Heart left ventricle (tissue), 13 donors: Measurements from ENCODE around the gene BATF.

ENCODE experiments used
- CTCF ChIP-seq, 12 donors: fragments of 200-600 bp; sonication (generic) in 4 of 12; IDR thresholded peaks; one replicate each; pipeline versions ENCODE4 v1.5.0 to v1.8.0; 2018 to 2022; ENCODE audit warnings: antibody characterized with exemption in 12 of 12, mild to moderate bottlenecking in 5 of 12
- POLR2A ChIP-seq, 2 donors: fragments of 450-650 bp; IDR thresholded peaks; one replicate each; pipeline ENCODE4 v1.6.1; 2017; ENCODE audit warnings: antibody characterized with exemption in 2 of 2, mild to moderate bottlenecking in 2 of 2, moderate library complexity in 2 of 2
- donor health status: ischemic (EF 13 %, LVEDD 7.1; RV severe dilation, severe dysfunction).
- donor health status: DM: no; HTN: yes; CAD: no.
- donor health status: DM: no; HTN: no; CAD: no.
- donor health status: ischemic (EF 25% LVEDD 6.9; RV normal size, moderate dysfunction).
- donor health status: ischemic (EF 25% LVEDD 5.7; RV mildly dilated, moderate dysfunction).
- donor health status: ischemic (EF 35%, LVEDD 5.7; RV mildly dilated, moderate dysfunction).
- donor health status: nonischemic (EF 11% LVEDD 7.7; RV severe dilation, severe dysfunction).
- donor health status: DM: yes; HTN: yes; CAD: no.
- donor health status: PGD.
- donor health status: ischemic (EF 29% LVEDD 5.4; RV normal size, mild dysfunction).
- donor health status: nonischemic (EF 23%, LVEDD 6.1; RV moderate dilation, normal function).

GRCh38 chr14:75554482-75554881 lies 32.2 kb downstream of the BATF start:
- no peak for TF ChIP-seq CTCF (IDR thresholded peaks at IDR 0.05)
- no peak for TF ChIP-seq POLR2A (IDR thresholded peaks at IDR 0.05)
